ENCODE measurements around the gene PAX5.

GRCh38 chr9:37042421-37042820 is 8.4 kb upstream of the PAX5 start:
- TF ChIP-seq POLR2A (IDR thresholded peaks at IDR 0.05; ENCODE audit: low read length) (no peak), CTCF (IDR thresholded peaks at IDR 0.05) (no peak), JUNB (IDR thresholded peaks at IDR 0.05) (no peak), USF2 (IDR thresholded peaks at IDR 0.05) (no peak), MYC (IDR thresholded peaks at IDR 0.05; ENCODE audit: borderline replicate concordance, low read length) (no peak), ZFP36 (IDR thresholded peaks at IDR 0.05; ENCODE audit: borderline replicate concordance, partially characterized antibody) (no peak), MAX (IDR thresholded peaks at IDR 0.05) (no peak), RAD21 (conservative IDR thresholded peaks at IDR 0.05 in 1 of 2, IDR thresholded peaks at IDR 0.05 in 1 of 2) (no peak), FOSL2 (IDR thresholded peaks at IDR 0.05) (no peak), FOSL2 (CRISPR knock-in tag; IDR thresholded peaks at IDR 0.05) (no peak), RCOR1 (IDR thresholded peaks at IDR 0.05; ENCODE audit: low read depth, low read length) (no peak), EHMT2 (IDR thresholded peaks at IDR 0.05; ENCODE audit: low read depth) (no peak), CBX8 (IDR thresholded peaks at IDR 0.05) (no peak), BHLHE40 (IDR thresholded peaks at IDR 0.05; ENCODE audit: low read depth, low read length) (no peak)

Data from A549 (cell line).